Ovary (tissue), 3 donors: Measurements from ENCODE around the gene ZNF239.

ENCODE experiments used
- POLR2A ChIP-seq: fragments of 450-650 bp; IDR thresholded peaks from one replicate; pipeline ENCODE4 v1.6.1; 2017; ENCODE audit warnings: antibody characterized with exemption, mild to moderate bottlenecking, moderate library complexity
- TF ChIP-seq, protein P1 (sequence below), 3 donors: fragments of 450-650 bp in 2 of 3; fragments of 200-600 bp in 1 of 3; IDR thresholded peaks; one replicate each; pipeline versions ENCODE4 v1.5.1 to v1.8.0; 2016 to 2022; ENCODE audit warnings: antibody characterized with exemption in 3 of 3, mild to moderate bottlenecking in 1 of 3
- donor health status: DM: no; HTN: no; CAD: no.

- TF ChIP-seq, protein P1, sequence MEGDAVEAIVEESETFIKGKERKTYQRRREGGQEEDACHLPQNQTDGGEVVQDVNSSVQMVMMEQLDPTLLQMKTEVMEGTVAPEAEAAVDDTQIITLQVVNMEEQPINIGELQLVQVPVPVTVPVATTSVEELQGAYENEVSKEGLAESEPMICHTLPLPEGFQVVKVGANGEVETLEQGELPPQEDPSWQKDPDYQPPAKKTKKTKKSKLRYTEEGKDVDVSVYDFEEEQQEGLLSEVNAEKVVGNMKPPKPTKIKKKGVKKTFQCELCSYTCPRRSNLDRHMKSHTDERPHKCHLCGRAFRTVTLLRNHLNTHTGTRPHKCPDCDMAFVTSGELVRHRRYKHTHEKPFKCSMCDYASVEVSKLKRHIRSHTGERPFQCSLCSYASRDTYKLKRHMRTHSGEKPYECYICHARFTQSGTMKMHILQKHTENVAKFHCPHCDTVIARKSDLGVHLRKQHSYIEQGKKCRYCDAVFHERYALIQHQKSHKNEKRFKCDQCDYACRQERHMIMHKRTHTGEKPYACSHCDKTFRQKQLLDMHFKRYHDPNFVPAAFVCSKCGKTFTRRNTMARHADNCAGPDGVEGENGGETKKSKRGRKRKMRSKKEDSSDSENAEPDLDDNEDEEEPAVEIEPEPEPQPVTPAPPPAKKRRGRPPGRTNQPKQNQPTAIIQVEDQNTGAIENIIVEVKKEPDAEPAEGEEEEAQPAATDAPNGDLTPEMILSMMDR (IDR thresholded peaks at IDR 0.05): no peak
- no peak for TF ChIP-seq POLR2A
Observed at GRCh38 chr10:43598446-43598845, 24.0 kb upstream of the ZNF239 start.
